Hematopoietic multipotent progenitor cell treated with erythropoietin and hydrocortisone succinate and interleukin-3 and kit ligand, for 15 days (in vitro differentiated cells): ENCODE measurements around the gene CISD3.
A peak's percentile ranks its signal among the peaks of the same experiment; 100 is the strongest.

Experiments used
- DNase-seq: peaks from one replicate; pipeline ENCODE4 v3.0.0-alpha.2; 2015; ENCODE audit warnings: low spot score

CISD3 gene, protein sequence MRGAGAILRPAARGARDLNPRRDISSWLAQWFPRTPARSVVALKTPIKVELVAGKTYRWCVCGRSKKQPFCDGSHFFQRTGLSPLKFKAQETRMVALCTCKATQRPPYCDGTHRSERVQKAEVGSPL

DNA sequence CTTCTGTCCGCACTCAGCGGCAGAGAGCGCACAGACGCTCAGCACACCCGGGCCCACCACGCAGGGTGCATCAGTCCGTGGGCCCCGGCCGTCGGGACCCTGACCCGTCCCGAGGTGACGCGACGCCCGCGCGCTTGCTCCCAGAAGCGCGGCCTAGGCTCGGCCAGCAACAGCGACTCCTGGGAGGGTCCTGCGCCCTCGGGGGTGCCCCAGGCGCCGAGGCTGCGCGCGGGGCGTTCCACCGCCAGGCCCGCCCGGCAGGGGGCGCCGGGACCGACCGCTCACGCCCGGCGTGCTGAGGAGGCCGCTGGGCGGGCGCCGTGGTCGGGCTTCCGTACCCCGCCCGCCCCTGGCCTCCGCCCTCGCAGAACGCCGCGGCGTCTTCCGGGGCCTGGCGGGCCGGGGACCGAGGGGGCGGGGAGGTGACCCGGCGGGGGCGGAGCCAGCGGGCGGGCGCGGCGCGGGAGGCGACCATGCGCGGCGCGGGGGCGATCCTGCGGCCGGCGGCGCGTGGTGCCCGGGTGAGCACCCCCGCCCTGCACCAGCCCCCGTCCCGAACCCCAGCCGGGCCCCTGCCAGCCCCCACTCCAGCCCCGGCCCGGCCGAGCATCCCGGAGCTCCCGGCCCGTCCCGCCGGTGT, at the start of gene CISD3:
TSS of gene CISD3 (plus strand) at position 456 of the 640 bp plus-strand sequence. CDS start at position 474, 18 bp downstream.
- peak; percentile 87 for DNase-seq

DNA sequence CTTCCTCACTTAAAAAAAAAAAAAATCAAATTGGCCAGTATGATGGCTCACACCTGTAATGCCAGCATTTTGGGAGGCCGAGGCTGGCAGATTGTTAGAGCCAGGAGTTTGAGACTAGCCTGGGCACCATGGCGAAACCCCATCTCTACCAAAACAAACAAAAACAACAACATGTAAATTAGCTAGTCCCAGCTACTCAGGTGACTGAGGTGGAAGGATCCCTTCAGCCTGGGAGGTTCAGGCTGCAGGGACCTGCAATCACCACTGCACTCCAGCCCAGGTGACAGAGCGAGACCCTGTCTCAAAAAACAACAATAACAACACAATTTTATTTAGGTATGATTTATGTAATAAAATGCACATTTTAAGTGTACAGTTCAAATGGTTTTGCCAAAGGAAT, 49.0 kb upstream of the CISD3 start:
- no peak for DNase-seq

DNA sequence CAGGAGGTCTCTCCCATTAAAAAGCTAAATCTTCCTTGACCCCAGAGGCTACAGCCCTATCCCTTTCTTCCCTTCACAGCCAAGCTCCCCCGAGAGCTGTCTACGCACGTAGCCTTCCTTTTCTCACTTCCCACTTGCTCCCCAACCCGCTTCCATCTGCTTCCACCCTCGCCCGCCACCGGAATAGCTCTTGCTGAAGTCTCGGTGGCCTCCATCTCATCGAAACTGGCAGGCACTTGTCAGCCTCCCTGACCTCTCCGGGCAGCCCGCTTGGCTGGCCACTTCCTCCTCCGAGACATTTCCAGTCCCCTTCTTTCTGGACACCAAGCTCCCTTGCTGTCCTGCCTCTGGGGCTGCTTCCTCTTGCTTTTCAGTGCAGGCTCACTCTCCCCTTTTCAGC, 44.6 kb upstream of the CISD3 start:
- DNase-seq: no peak

DNA sequence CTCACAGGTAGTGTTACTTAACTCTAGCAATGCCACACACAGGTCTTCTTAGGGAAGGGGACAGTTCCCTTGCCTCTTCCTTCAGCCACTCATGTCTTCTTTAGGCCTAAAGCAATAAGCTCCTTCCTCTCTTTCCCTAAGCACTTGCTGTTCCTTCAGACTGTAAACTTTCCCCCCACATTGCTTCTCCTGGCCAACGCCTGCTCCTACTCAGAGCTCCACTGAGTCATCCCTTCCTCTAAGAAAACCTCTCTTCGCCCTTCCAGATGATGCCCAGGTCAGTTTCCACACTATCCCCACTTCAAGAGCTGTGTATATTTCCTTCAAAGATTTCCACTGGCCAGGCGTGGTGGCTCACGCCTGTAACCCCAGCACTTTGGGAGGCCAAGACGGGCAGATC, 42.9 kb upstream of the CISD3 start:
- no peak for DNase-seq

DNA sequence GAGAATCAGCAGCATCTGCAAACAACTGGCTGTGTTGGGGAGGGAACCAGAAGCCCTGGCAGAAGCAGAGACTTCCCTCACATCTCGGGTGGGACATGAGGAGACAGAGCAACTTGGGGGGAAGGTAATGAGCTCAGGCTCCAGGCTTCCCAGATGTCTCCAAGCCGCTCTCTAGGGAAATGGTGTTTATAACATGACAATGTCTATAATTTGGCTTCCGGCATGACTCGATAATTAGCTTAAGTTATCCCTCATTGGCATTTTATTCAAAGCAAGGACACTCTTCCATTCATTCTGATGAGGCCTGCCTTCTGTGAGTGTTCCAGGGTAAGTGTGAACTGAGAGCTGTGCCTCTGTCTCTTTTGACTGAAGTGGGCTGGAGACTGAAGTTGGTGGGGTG, 39.8 kb upstream of the CISD3 start:
- no peak for DNase-seq

DNA sequence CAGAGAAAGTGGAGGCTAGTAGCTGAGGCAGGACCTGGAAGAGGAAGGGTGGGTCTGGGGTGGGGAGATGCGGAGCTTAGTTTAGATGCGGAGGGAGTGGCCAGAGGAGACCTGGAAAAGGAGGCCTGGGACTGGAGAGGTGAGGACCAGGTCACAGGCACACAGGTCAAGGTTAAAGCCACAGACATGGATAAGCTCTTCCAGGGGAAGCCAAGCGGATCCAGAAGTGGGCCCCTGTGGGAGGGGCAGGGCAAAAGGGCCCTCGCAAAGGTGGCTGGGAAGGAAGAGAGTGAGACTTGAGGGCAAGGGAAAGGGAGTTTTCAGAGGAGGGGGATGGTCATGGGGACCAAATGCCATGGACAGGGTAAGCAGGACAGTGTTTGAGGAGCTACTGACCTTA, 39.0 kb upstream of the CISD3 start:
- DNase-seq: no peak

DNA sequence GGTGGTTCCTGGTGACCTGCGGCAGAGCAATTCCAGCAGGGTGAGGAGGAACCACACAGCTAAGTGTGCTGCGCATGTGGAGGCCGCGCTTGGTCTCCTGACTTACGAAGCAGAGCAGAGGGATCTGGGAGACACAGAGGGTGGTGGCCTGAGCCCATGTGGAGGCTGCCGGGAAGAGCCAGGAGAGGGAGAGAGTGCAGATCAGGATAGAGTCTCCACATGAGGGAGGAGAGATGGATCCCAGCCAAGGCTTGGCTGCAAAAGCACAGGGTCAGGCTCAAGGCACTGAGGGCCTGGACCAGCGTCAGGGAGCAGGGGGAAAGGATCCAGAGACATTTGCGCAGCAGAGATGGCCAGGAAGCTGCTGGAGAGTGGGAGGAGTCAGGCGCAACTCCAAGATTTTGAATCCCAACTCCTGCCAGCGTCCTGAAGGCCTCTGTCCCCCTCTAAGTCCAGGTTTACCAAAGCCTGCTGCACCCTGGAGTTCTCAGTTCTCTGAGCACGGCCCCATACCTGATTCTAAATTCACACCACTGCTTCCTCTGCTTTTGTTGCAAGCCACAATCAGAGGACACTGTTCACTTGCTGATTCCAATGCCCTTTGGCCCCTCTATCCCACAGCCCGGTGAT, 36.3 kb upstream of the CISD3 start:
- DNase-seq: no peak

DNA sequence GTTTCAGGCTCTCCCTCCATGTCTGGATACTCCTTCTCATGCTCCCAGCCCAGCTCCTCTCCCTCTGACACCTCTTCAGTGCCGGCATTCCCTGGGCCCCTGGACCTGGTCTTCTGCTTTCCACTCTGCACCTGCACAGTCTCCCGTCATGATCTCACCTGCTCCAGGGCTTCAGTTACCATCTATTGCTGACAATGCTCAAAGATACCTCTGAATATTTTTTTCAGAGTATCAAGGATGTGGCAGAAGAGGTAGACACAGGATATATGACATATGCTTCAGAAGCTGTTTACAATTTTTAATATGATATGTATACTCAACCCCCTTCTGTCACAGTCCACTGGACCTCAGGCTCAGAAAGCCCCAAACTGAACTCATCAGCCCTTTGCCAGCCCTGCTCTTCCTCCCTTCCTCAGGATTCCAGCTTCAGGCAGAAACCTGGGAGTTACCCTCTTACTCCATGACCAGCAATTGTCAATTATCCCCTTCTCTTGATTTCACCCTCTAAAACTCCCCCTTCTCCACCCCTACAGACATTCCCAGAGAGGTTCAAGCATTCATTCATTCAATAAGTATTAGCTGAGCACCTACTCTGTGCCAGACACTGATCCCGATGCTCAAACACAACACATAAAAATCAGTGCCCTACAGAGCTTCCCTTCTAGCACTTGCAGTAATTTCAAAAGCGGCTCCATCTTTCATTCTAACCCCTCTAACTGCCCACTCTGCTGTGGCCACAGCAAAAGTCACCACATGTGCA, 32.9 kb upstream of the CISD3 start:
- DNase-seq: no peak

DNA sequence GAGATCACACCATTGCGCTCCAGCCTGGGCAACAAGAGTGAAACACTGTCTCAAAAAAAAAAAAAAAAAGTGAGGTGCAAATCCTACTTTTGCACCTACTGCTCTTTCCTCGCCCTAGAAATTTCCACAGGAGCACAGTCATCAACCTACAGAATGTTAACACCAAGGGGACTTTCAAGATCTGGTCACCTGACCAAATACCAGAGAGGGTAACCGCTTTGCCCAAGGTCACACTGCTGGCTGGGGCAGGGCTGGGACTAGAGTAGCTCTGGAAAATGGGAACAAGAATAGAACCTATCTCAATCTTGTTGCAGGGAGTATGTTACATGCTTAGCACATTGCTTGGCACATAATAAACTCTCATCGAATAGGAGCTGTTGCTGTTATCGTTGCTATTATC, 31.4 kb upstream of the CISD3 start:
- DNase-seq: no peak

DNA sequence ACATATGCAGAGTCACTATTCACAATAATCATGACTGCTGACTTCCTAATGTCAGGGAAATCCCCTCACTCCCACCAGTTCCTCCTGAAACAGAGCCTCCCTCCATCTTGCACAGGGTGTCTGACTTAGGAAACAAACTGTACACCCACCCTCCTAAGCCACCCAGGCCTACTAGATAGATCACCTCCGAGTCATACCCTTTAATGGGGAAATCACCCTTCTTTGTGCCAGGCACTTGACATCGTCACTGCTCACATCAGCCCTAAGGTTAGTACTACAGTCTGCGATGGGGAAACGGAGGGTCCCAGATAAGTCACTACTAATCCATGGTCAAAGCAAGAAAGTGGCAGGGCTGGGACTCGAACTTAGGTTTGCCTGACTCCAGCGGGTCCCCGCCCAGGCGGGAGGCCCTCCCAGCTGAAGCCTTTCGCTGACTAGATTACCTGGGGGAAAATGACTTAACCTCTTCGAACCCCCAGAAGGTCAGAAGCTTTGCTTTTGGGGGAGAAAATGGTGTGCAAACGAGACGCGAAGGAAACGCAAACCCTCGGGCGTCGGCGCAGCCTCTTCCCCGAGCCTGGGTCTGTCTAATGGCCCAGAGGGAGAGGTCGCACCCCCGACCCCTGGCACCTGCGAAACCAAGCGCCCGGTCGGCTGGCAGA, 28.5 kb upstream of the CISD3 start:
- peak; percentile 45 for DNase-seq

DNA sequence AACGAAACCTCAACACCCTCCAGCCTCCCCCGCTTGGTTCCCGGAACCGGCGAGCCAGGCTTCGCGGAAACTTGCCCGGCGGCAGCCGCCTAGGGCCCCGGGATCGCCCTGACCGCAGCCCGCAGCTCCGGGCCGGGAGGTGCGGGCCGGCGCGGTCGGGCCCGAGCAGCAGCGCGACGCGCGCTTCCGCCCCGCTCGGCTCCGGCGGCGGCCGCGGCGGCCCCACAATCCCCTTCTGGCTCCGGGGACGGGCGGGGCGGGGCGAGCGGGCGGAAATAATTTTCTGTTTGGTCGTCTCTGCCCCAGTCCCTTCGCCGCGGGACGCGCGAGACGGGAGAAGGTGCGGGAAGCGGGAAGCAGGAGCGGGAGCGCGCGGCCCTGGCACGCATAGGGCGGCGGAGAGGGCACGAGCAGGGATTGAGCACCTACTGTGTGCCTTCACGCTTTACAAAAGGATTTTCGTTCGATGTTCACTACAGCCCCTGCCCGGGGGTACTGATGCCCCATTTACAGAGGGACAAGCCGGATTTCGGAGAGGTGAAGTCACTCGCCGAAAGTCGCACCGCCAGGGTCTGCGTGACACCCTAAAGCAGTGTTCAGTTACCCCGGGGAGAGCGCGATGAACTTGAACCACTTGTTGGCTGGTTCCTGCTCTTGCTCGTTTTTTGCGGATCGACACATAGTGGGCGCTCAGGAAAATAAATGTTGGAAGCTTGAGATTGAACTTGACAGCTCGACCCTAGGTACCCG, 27.8 kb upstream of the CISD3 start:
- peak; percentile 73 for DNase-seq

DNA sequence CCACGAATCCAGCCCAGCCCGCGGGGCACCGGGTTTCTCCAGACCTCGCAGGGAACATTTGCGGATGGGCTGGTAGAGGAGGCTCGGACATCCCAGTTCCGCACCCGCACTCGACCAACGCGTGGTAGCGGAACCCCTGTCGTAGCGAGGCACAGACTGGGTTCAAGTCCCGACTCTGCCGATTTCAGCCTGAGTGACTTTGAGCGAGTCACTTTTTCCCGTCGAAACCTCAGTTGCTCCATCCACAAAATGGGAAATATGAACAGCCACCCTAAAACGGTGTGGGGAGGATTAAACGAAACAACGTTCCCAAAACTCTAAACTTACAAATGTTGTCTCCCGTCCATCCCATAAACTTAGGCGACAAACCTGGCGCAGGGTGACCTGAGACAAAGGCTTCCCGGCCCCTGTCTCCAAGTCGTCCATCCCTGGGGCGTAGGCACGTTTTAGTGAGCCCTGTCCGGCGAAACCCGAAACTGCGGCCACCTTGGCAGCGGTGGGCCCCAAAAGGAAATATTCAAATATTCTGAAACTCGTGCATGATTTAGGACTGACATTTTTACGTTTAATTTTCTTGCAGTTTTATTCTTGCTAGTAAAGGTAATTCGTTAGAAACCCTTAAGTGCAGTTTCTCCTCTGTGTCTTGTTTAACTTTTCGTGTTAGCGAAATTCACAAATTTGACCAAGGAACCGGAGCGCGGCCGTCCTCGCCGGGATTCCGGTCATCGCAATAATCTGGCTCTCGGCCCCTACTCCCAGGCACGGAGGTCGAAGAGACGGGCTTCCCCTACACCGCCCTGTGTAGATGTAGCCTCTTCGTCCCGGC, 27.0 kb upstream of the CISD3 start:
- DNase-seq: peak; percentile 13

DNA sequence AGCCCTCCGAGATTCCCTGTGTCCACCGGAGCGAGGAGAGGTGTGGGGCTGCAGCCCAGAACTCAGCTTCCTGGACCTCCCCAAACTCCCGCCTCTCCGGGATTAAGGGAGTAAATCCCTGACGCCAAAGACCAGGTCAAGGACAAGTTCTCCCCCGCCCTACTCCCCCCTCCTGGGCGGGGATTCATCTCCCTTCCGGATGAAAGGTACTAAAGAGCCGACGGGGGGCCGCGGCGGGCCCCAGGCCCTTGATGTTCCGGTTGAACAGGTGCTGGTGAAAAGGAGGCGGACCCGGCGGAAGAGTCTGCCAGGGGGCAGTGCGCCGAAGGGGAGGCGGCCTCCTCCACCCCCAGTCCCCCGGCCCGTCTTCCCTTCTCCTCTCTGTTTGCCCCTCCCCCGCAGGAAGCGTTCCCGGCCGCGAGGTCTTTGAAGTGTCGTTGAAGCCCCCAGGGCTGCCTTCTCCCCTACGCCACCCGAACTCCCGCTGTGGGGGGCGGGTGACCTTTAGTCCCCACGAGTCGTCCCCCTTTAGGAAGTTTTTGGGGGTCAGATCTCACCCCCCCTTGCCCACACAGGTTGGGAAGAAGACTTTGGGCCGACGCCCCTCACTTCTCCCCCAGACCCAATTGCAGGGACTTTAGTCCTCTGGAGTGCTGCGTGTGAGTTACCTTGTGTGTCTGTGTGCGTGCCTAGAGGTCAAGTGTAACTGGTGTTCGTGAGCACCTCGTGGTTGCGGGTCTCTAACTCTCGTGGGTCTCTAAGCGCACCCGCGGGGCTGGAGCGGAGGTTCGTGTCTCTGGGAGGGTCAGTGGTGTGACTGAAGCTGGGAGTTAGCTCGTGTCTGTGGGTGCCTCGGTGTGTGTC, 26.2 kb upstream of the CISD3 start:
- peak; percentile 14 for DNase-seq

DNA sequence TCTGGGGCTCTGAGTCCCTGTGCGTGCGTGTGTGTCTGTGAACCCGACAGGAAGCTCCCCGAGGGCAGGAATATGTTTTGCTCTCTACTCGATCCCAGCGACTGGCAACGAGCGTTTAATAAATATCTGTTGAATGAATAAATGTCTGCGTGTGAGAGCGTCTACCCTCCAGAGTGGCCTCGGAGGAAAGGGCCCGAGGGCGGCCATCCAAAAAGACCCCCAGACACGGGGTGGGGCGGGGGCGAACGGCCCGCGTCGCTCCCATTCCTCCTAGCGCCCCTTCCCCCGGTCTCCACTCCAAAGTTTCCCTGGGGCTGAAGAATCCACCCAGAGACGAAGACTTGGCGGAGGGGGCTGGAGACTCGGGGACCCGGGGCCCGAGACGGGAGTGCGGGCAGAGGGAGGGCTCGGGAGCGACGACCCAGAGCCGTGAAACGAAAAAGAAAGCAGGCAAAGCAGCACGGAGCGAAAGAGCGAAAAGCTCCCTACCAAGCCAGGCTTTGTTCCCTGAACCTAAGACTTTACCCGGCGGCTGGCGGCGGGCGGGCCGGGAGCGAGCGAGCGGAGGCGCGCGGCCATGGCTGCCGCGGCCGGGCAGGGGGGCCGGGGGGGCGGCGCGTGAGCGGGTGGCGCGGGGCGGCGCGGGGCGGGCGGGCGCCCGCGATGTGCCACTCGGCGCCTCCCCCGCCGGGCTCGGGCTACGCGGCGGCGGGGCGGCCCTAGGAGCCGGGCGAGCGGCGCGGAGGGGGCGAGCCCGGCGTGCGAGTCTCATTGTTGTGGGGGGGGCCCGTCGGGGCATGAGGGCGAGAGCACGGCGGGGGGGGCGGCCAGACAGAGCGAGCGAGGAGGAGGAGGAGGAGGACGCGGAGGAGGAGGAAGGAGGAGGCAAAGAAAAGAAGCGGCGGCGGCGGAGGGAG, 25.3 kb upstream of the CISD3 start, which contains the start of gene MLLT6:
TSS of gene MLLT6 (plus strand) at position 668 of the 917 bp plus-strand sequence. CDS start 360 bp downstream, outside the sequence.
- DNase-seq: peak; percentile 61

DNA sequence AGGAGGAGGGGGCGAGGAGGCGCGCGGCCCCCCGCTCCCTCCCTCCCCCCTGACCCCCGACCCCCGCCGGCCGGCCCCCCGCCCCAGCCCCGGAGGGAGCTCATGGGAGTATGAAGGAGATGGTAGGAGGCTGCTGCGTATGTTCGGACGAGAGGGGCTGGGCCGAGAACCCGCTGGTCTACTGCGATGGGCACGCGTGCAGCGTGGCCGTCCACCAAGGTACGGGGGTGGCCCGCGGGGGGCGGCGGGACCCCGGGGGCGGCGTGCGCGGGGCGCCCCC, 24.7 kb upstream of the CISD3 start:
- DNase-seq: no peak

DNA sequence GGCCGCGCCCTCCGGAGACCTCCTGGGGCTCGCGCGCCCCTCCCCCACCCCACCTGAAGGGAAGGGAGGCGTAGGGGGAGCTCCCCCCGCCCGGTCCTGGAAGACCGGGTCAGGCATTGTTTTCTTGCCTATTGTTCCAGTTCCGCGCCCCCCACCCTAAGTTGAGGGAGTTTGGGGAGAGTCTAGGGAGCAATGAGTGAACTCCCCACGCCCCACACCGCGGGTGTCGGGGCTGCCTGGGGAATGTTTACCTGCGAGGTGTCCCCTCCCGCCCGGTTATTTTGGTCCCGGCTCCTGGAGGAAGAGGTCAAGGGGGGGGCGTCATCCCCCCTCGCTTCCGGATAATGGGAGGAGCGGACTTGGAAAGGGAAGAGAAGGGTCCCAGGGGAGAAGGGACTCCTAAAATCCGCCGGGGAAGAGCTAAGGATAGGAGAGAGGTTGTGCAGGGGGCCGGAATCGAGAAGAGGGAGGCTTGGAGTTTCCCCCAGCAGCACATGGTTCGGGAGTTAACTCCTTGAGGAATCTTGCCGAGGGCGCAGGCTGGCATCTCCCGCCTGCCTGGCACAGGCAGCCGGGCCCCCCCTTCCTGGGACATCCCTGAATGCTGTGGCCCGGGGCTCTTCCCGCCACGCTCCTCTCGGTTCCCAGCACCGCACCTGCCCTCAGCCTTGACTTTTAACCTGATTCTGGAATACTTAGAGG, 24.2 kb upstream of the CISD3 start:
- no peak for DNase-seq

DNA sequence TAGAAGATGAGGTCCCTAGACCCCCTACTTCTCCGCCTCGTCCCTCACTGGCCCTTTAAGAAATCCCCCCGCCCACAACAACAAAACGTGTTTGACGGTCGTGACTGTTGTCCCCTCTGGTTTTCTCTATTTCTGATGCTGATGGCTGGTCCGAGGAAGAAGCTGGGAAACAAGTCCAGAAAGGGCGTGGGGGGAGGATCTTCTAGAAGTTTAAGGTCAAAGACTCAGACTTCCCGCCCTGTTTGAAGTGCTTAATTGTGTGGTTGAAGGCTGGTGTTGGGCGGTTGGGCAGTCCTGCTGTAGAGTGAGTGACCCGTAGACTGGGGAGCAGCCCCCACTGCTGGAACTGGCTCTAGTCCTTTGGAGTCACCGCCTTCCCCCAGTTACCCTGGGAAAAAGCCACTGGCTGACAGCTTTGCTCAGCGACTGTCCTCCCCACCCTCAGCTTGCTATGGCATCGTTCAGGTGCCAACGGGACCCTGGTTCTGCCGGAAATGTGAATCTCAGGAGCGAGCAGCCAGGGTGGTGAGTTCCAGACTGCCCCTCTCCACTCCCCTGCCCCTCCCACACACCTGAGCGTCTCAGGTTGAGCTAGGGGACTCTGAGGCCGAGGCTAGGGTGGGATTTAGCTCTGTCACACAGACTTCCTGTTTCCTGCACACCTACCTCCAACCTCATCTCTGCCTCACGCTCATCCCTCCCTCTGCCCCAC, 23.5 kb upstream of the CISD3 start:
- DNase-seq: no peak
